H9 (cell line): Measurements from ENCODE around the gene PACSIN2. TPM values are rescaled to one million over a fixed set of nuclear protein-coding genes. Genes with fewer than 3 reads are reported as not detected.

Source experiments
- DNase-seq: peaks from one replicate; pipeline ENCODE4 v3.0.0-alpha.2; 2017
- H2AFZ ChIP-seq: one replicate; pipeline ENCODE4 v1.6.1; 2013; ENCODE audit warnings: mild to moderate bottlenecking, low read length, control low read depth, moderate library complexity
- H2AK5ac ChIP-seq: 2 replicates; pipeline ENCODE4 v1.6.1; 2013; ENCODE audit warnings: low read length, control low read depth, mixed read lengths; ENCODE audit not compliant: insufficient read length
- H2BK120ac ChIP-seq: one replicate; pipeline ENCODE4 v1.6.1; 2013; ENCODE audit warnings: low read depth, mild to moderate bottlenecking, low read length, control low read depth, inconsistent platforms; ENCODE audit not compliant: poor library complexity, severe bottlenecking
- H2BK12ac ChIP-seq: 2 replicates; pipeline ENCODE4 v1.6.1; 2013; ENCODE audit warnings: low read length, control low read depth, mixed read lengths, low read depth; ENCODE audit not compliant: insufficient read length
- H2BK15ac ChIP-seq: 2 replicates; pipeline ENCODE4 v1.6.1; 2013; ENCODE audit warnings: low read depth, low read length, control low read depth
- H2BK20ac ChIP-seq: one replicate; pipeline ENCODE4 v1.6.1; 2013; ENCODE audit warnings: low read depth, mild to moderate bottlenecking, low read length, control low read depth, inconsistent platforms; ENCODE audit not compliant: poor library complexity, severe bottlenecking
- H2BK5ac ChIP-seq: 2 replicates; pipeline ENCODE4 v1.6.1; 2013; ENCODE audit warnings: low read length, control low read depth, mixed read lengths; ENCODE audit not compliant: insufficient read length
- H3K14ac ChIP-seq: 2 replicates; pipeline ENCODE4 v1.6.1; 2013; ENCODE audit warnings: low read length, control low read depth; ENCODE audit not compliant: insufficient read depth
- H3K18ac ChIP-seq: 2 replicates; pipeline ENCODE4 v1.6.1; 2013; ENCODE audit warnings: low read depth, mild to moderate bottlenecking, mixed read lengths, low read length, control low read depth; ENCODE audit not compliant: insufficient read length
- H3K23ac ChIP-seq: 2 replicates; pipeline ENCODE4 v1.6.1; 2013; ENCODE audit warnings: low read length, control low read depth, mixed read lengths, low read depth; ENCODE audit not compliant: insufficient read length
- H3K23me2 ChIP-seq: 2 replicates; pipeline ENCODE4 v1.6.1; 2013; ENCODE audit warnings: low read depth, mild to moderate bottlenecking, mixed read lengths, low read length, control low read depth; ENCODE audit not compliant: insufficient read length, poor library complexity, severe bottlenecking
- H3K27ac ChIP-seq: 2 replicates; pipeline ENCODE4 v1.5.1; 2013; ENCODE audit warnings: low read length, control low read depth, mixed read lengths, low read depth; ENCODE audit not compliant: insufficient read length
- H3K27me3 ChIP-seq: 2 replicates; pipeline ENCODE4 v1.6.1; 2013; ENCODE audit warnings: low read length, control low read depth, inconsistent platforms; ENCODE audit not compliant: insufficient read depth
- H3K4ac ChIP-seq: 2 replicates; pipeline ENCODE4 v1.6.1; 2013; ENCODE audit warnings: low read depth, mild to moderate bottlenecking, control low read depth, inconsistent platforms, low read length, moderate library complexity
- H3K4me1 ChIP-seq: 2 replicates; pipeline ENCODE4 v1.6.1; 2013; ENCODE audit warnings: low read length, control low read depth, inconsistent platforms; ENCODE audit not compliant: insufficient read depth
- H3K4me2 ChIP-seq: 2 replicates; pipeline ENCODE4 v1.6.1; 2013; ENCODE audit warnings: low read length, control low read depth, mixed read lengths; ENCODE audit not compliant: insufficient read length, insufficient read depth
- H3K56ac ChIP-seq: 2 replicates; pipeline ENCODE4 v1.6.1; 2013; ENCODE audit warnings: low read depth, mild to moderate bottlenecking, mixed read lengths, low read length, control low read depth; ENCODE audit not compliant: insufficient read length
- H3K79me1 ChIP-seq: 2 replicates; pipeline ENCODE4 v1.6.1; 2013; ENCODE audit warnings: low read depth, mild to moderate bottlenecking, moderate library complexity, low read length, control low read depth, inconsistent platforms; ENCODE audit not compliant: insufficient read depth, poor library complexity, severe bottlenecking
- H3K79me2 ChIP-seq: 2 replicates; pipeline ENCODE4 v1.6.1; 2013; ENCODE audit warnings: low read length, control low read depth, inconsistent platforms; ENCODE audit not compliant: insufficient read depth
- H3K9ac ChIP-seq: 2 replicates; pipeline ENCODE4 v1.6.1; 2013; ENCODE audit warnings: low read length, control low read depth, mixed read lengths; ENCODE audit not compliant: insufficient read length; ENCODE audit errors: extremely low read depth
- H3K9me3 ChIP-seq: one replicate; pipeline ENCODE4 v1.6.1; 2013; ENCODE audit warnings: low read depth, low read length, inconsistent platforms; ENCODE audit not compliant: control insufficient read depth
- H3T11ph ChIP-seq: one replicate; pipeline ENCODE4 v1.6.1; 2013; ENCODE audit warnings: mild to moderate bottlenecking, low read length, control low read depth, inconsistent platforms
- H4K20me1 ChIP-seq: one replicate; pipeline ENCODE4 v1.6.1; 2013; ENCODE audit not compliant: control insufficient read depth, insufficient read length, insufficient read depth
- H4K5ac ChIP-seq: 2 replicates; pipeline ENCODE4 v1.6.1; 2013; ENCODE audit warnings: low read depth, mild to moderate bottlenecking, mixed read lengths, low read length, control low read depth; ENCODE audit not compliant: insufficient read length
- H4K8ac ChIP-seq: replicated peaks from 2 replicates; pipeline ENCODE4 v1.6.1; 2013; ENCODE audit warnings: low read length, control low read depth, mixed read lengths, low read depth; ENCODE audit not compliant: insufficient read length
- H4K91ac ChIP-seq: 2 replicates; pipeline ENCODE4 v1.6.1; 2013; ENCODE audit warnings: low read depth, mild to moderate bottlenecking, moderate library complexity, mixed read lengths, low read length, control low read depth; ENCODE audit not compliant: insufficient read length
- H3K27ac Mint-ChIP-seq, 3 experiments: 2 replicates in 2 of 3; 3 replicates in 1 of 3; pipeline ENCODE4 v1.8.0; 2020 to 2021; ENCODE audit warnings: mixed read lengths in 3 of 3, mild to moderate bottlenecking in 1 of 3, moderate library complexity in 1 of 3
- H3K27me3 Mint-ChIP-seq: 2 replicates; pipeline ENCODE4 v1.8.0; 2021; ENCODE audit warnings: low read depth, mild to moderate bottlenecking, moderate library complexity, mixed read lengths
- H3K36me3 Mint-ChIP-seq, 3 experiments: 2 replicates in 2 of 3; 3 replicates in 1 of 3; pipeline ENCODE4 v1.8.0; 2020 to 2021; ENCODE audit warnings: low read depth in 3 of 3, mixed read lengths in 3 of 3; ENCODE audit not compliant: insufficient read depth in 1 of 3
- H3K4me1 Mint-ChIP-seq, 2 experiments: 2 replicates each; pipeline ENCODE4 v1.8.0; 2020; ENCODE audit warnings: mixed read lengths in 2 of 2
- H3K4me3 Mint-ChIP-seq, 2 experiments: 2 replicates in 1 of 2; 3 replicates in 1 of 2; pipeline ENCODE4 v1.8.0; 2020 to 2021; ENCODE audit warnings: mild to moderate bottlenecking in 2 of 2, mixed read lengths in 2 of 2, moderate library complexity in 1 of 2
- H3K9me3 Mint-ChIP-seq, 2 experiments: 2 replicates in 1 of 2; 3 replicates in 1 of 2; pipeline ENCODE4 v1.8.0; 2020; ENCODE audit warnings: mild to moderate bottlenecking in 2 of 2, mixed read lengths in 2 of 2, moderate library complexity in 1 of 2
- CTCF ChIP-seq: fragments of 200-600 bp; sonication (generic); conservative IDR thresholded peaks from 3 replicates; pipeline ENCODE4 v1.8.0; 2021; ENCODE audit warnings: antibody characterized with exemption, mild to moderate bottlenecking
- WGBS: extraction: QIAGEN DNeasy Blood & Tissue Kit; methylation state at CpG from one replicate; pipeline ENCODE4 v1.1.7; 2013; ENCODE audit warnings: missing lambda C conversion rate, low lambda C conversion rate, mixed read lengths; ENCODE audit not compliant: insufficient read length; ENCODE audit errors: extremely low coverage; 5-methylcytosine and 5-hydroxymethylcytosine counted together
- total RNA-seq: library from RNA; stranded (reverse); gene quantifications from 2 replicates; pipeline ENCODE4 v1.2.1, GENCODE V29; 2021

Gene PACSIN2
- total RNA-seq, 1 experiment from 2014 or later: 62.3 TPM

- no peak overlapping the region for H2AK5ac ChIP-seq
- Mint-ChIP-seq H3K4me3 (no peak overlapping the region), H3K27me3 (peaks cover 4% of the 10 kb centered on the region)
These were observed 16.7 kb upstream of the PACSIN2 start for GRCh38 chr22:43031617-43032016.

More at GRCh38 chr22:43031617-43032016, 16.7 kb upstream of the PACSIN2 start:
- no peak for DNase-seq
- Histone ChIP-seq H3K56ac (no peak overlapping the region), H2BK15ac (no peak overlapping the region), H2BK5ac (no peak overlapping the region), H3K9me3 (no peaks in the 10 kb centered on the region), H2BK20ac (no peak overlapping the region), H3K4ac (no peak overlapping the region), H2BK120ac (no peak overlapping the region), H4K8ac (no peak overlapping the region), H3K27me3 (no peaks in the 10 kb centered on the region), H3T11ph (no peak overlapping the region), H3K79me2 (no peaks in the 10 kb centered on the region), H4K20me1 (no peaks in the 10 kb centered on the region), H2AFZ (no peak overlapping the region), H3K14ac (no peak overlapping the region), H3K23me2 (no peaks in the 10 kb centered on the region), H3K27ac (no peak overlapping the region), H3K4me2 (no peak overlapping the region), H3K9ac (no peak overlapping the region), H3K23ac (no peak overlapping the region), H4K91ac (no peak overlapping the region), H4K5ac (no peak overlapping the region), H2BK12ac (no peak overlapping the region), H3K79me1 (no peaks in the 10 kb centered on the region), H3K4me1 (no peaks in the 10 kb centered on the region), H3K18ac (no peak overlapping the region)
- Mint-ChIP-seq H3K36me3 (no peaks in the 10 kb centered on the region), H3K9me3 (no peaks in the 10 kb centered on the region; a peak in 2 of 5 replicates), H3K4me1 (peaks cover 0 to 12% of the 10 kb centered on the region in 2 experiments; a peak in 2 of 4 replicates), H3K27ac (no peak overlapping the region)
- no peak for TF ChIP-seq CTCF
- no CpG with 5 or more reads among the region's 3 CpGs for WGBS
